Liver (tissue), 9 donors: ENCODE measurements around the gene ADAMTS2. TPM values are rescaled to one million over a fixed set of nuclear protein-coding genes. Genes with fewer than 3 reads are reported as not detected.
A peak's percentile ranks its signal among the peaks of the same experiment; 100 is the strongest.

Experiments used
- DNase-seq: peaks from one replicate; pipeline ENCODE4 v3.0.0-alpha.2; 2017; ENCODE audit warnings: low spot score
- H3K27ac ChIP-seq, 2 donors: one replicate each; pipeline ENCODE4 v1.7.0; 2013; ENCODE audit warnings: inconsistent platforms in 2 of 2, low read length in 2 of 2, control low read depth in 1 of 2, low read depth in 1 of 2, mild to moderate bottlenecking in 1 of 2
- H3K27me3 ChIP-seq, 4 donors: one replicate each; pipeline versions ENCODE4 v1.6.1 to v1.7.0; 2013; ENCODE audit warnings: low read length in 3 of 4, inconsistent platforms in 1 of 4, mild to moderate bottlenecking in 1 of 4, moderate library complexity in 1 of 4; ENCODE audit not compliant: control insufficient read depth in 4 of 4, insufficient read depth in 4 of 4
- H3K36me3 ChIP-seq, 4 donors: one replicate each; pipeline versions ENCODE4 v1.6.1 to v1.7.0; 2013; ENCODE audit warnings: low read length in 3 of 4, mild to moderate bottlenecking in 3 of 4, low read depth in 1 of 4, moderate library complexity in 1 of 4; ENCODE audit not compliant: control insufficient read depth in 4 of 4, insufficient read depth in 3 of 4
- H3K4me1 ChIP-seq, 4 donors: one replicate each; pipeline versions ENCODE4 v1.6.1 to v1.7.0; 2013; ENCODE audit warnings: low read length in 3 of 4, mild to moderate bottlenecking in 3 of 4, moderate library complexity in 1 of 4; ENCODE audit not compliant: control insufficient read depth in 4 of 4, insufficient read depth in 4 of 4
- H3K4me3 ChIP-seq, 3 donors: one replicate each; pipeline versions ENCODE4 v1.6.1 to v1.7.0; 2013; ENCODE audit warnings: low read length in 3 of 3, control low read depth in 1 of 3, low read depth in 1 of 3, mild to moderate bottlenecking in 1 of 3
- H3K9ac ChIP-seq, 2 donors: one replicate each; pipeline ENCODE4 v1.7.0; 2013; ENCODE audit warnings: low read length in 2 of 2, mild to moderate bottlenecking in 2 of 2, moderate library complexity in 2 of 2, control low read depth in 1 of 2, low read depth in 1 of 2
- H3K9me3 ChIP-seq, 4 donors: one replicate each; pipeline versions ENCODE4 v1.6.1 to v1.7.0; 2013; ENCODE audit warnings: low read length in 3 of 4; ENCODE audit not compliant: control insufficient read depth in 4 of 4
- EGR1 ChIP-seq, 2 donors: IDR thresholded peaks; 2 replicates each; pipeline ENCODE4 v1.6.1; 2016 to 2018; ENCODE audit warnings: antibody characterized with exemption in 2 of 2, low read depth in 2 of 2
- FOXA1 ChIP-seq: IDR thresholded peaks from 2 replicates; pipeline ENCODE4 v1.6.1; 2016; ENCODE audit warnings: antibody characterized with exemption
- FOXA2 ChIP-seq: IDR thresholded peaks from 2 replicates; pipeline ENCODE4 v1.6.1; 2016; ENCODE audit warnings: antibody characterized with exemption
- GABPA ChIP-seq, 2 donors: IDR thresholded peaks in 1 of 2; conservative IDR thresholded peaks in 1 of 2; 2 replicates each; pipeline ENCODE4 v1.6.1; 2016; ENCODE audit warnings: antibody characterized with exemption in 2 of 2, mild to moderate bottlenecking in 1 of 2, moderate library complexity in 1 of 2
- HNF4A ChIP-seq, 2 donors: conservative IDR thresholded peaks; 2 replicates each; pipeline ENCODE4 v1.6.1; 2016; ENCODE audit warnings: antibody characterized with exemption in 2 of 2, mild to moderate bottlenecking in 2 of 2
- HNF4G ChIP-seq: IDR thresholded peaks from 2 replicates; pipeline ENCODE4 v1.6.1; 2016; ENCODE audit warnings: antibody characterized with exemption
- JUND ChIP-seq, 2 donors: IDR thresholded peaks; 2 replicates each; pipeline ENCODE4 v1.6.1; 2016; ENCODE audit warnings: antibody characterized with exemption in 2 of 2
- MAX ChIP-seq: IDR thresholded peaks from 2 replicates; pipeline ENCODE4 v1.6.1; 2016; ENCODE audit warnings: antibody characterized with exemption
- NR2F2 ChIP-seq: IDR thresholded peaks from 2 replicates; pipeline ENCODE4 v1.6.1; 2016; ENCODE audit warnings: antibody characterized with exemption
- RAD21 ChIP-seq, 2 donors: IDR thresholded peaks; 2 replicates each; pipeline ENCODE4 v1.6.1; 2016; ENCODE audit warnings: antibody characterized with exemption in 2 of 2, mild to moderate bottlenecking in 2 of 2
- RXRA ChIP-seq, 2 donors: IDR thresholded peaks; 2 replicates each; pipeline ENCODE4 v1.6.1; 2017 to 2018; ENCODE audit warnings: antibody characterized with exemption in 2 of 2, mild to moderate bottlenecking in 1 of 2
- SP1 ChIP-seq: IDR thresholded peaks from 2 replicates; pipeline ENCODE4 v1.6.1; 2018; ENCODE audit warnings: antibody characterized with exemption, mild to moderate bottlenecking
- TAF1 ChIP-seq: conservative IDR thresholded peaks from 2 replicates; pipeline ENCODE4 v1.6.1; 2016; ENCODE audit warnings: antibody characterized with exemption, mild to moderate bottlenecking
- WGBS: extraction: QIAGEN DNeasy Blood & Tissue Kit; methylation state at CpG from one replicate; pipeline ENCODE4 v1.1.7; 2013; 5-methylcytosine and 5-hydroxymethylcytosine counted together
- polyA plus RNA-seq, 2 donors: library from polyadenylated mRNA; stranded (reverse) in 1 of 2; unstranded in 1 of 2; fragments of 200-250 nt in 1 of 2; fragments of >200 nt in 1 of 2; fragmentation: Nextera tagmentation in 1 of 2; extraction: Ambion mirVana in 1 of 2; gene quantifications; one replicate each; pipeline versions ENCODE4 v1.2.1 to v1.2.3, GENCODE V29; 2013 to 2015
- total RNA-seq, 2 donors: library from RNA; depleted of rRNA; stranded (reverse); fragments of >200 nt; gene quantifications; one replicate each; pipeline ENCODE4 v1.2.3, GENCODE V29; 2014
- TF ChIP-seq, protein P1 (sequence below): IDR thresholded peaks from 2 replicates; pipeline ENCODE4 v1.6.1; 2016; ENCODE audit warnings: antibody characterized with exemption
- TF ChIP-seq, protein P2 (sequence below): fragments of 150-350 bp; IDR thresholded peaks from 2 replicates; pipeline ENCODE4 v1.5.1; 2017; ENCODE audit warnings: improper control_type of control experiment, low read depth, low read length; ENCODE audit not compliant: missing input control
- TF ChIP-seq, protein P3 (sequence below): IDR thresholded peaks from 2 replicates; pipeline ENCODE4 v1.6.1; 2016; ENCODE audit warnings: antibody characterized with exemption
- donor health status: healthy.
- donor health status: healthy.
- donor health status: healthy.
- donor health status: healthy.
- donor health status: healthy.

ADAMTS2 gene
- total and polyA plus RNA-seq, 4 donors: 2.7 to 24.3 (median 12.0) TPM

GRCh38 chr5:179271428-179271734, 73.9 kb downstream of the ADAMTS2 start (continued):
- TF ChIP-seq HNF4A (conservative IDR thresholded peaks at IDR 0.05) (no peak), MAX (no peak)

DNA sequence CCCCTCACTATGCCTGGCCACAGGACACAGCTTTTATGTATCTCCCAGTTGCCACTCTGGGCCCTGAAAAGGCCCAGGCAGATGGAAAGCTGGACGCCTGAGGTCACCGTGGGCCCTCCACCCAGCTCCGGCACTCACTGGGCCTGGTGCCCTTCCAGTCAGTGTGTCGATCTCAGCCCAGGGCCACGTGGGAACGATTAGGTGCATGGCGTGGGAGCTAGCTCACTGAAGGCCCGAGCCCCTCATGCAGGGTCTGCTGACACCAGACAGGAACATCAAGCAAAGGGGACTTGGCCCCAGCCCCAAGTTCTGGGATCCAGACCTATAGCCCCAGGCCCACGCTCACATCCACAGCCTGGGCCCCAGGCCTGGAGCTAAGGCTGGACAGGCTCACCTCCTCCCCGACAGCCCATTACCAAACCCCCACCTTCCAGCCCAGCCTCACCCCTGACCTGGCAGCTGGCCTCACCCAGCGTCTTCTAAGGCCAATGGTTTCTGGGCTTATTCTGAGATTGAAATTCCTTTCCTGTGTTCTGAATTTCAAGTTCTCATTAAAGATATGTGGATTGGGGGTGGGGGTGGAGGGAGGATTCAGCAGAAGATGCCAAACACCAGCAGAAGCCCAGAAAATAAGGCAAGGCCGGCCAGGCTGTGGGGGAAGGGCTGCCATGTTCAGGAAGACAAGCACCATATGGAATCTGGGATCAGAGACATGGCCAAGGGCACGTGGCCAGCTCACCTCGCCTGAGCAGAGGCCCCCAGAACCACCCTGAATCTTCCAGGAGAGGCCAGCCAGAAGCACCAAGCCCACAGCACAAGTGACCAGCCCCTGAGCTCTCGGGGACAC, 74.5 kb downstream of the ADAMTS2 start:
- peak; percentile 84 for TF ChIP-seq NR2F2
- TF ChIP-seq FOXA2: no peak
- TF ChIP-seq RXRA (IDR thresholded peaks at IDR 0.05): peak; percentile 11 to 32
- no peak for DNase-seq
- Histone ChIP-seq H3K27me3 (no peaks in the 10 kb centered on the region), H3K4me3 (no peak overlapping the region), H3K9ac (no peak overlapping the region), H3K9me3 (no peaks in the 10 kb centered on the region), H3K4me1 (peaks cover 0 to 4% (median 1%) of the 10 kb centered on the region in 4 donors), H3K36me3 (no peaks in the 10 kb centered on the region), H3K27ac (peak overlapping the region; percentile 49 to 56)
- 81% methylated on average over 15 of the region's 15 CpGs for WGBS

- Histone ChIP-seq H3K9me3 (no peaks in the 10 kb centered on the region), H3K36me3 (no peaks in the 10 kb centered on the region), H3K4me1 (peaks cover 0 to 12% (median 9%) of the 10 kb centered on the region in 4 donors), H3K27ac (peak overlapping the region; percentile 49 to 56), H3K9ac (no peak overlapping the region), H3K4me3 (no peak overlapping the region), H3K27me3 (no peaks in the 10 kb centered on the region)
- no peak for DNase-seq
- 76% methylated on average over 13 of the region's 13 CpGs for WGBS
- TF ChIP-seq, protein P1, sequence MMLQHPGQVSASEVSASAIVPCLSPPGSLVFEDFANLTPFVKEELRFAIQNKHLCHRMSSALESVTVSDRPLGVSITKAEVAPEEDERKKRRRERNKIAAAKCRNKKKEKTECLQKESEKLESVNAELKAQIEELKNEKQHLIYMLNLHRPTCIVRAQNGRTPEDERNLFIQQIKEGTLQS: no peak
These were observed 75.3 kb downstream of the ADAMTS2 start for GRCh38 chr5:179269781-179270543.

GRCh38 chr5:179268966-179269693, 76.1 kb downstream of the ADAMTS2 start:
- Histone ChIP-seq H3K36me3 (no peaks in the 10 kb centered on the region), H3K4me3 (no peak overlapping the region), H3K4me1 (peaks cover 0 to 18% (median 15%) of the 10 kb centered on the region in 4 donors), H3K27ac (peak overlapping the region; percentile 49 to 56), H3K9ac (no peak overlapping the region), H3K9me3 (no peaks in the 10 kb centered on the region), H3K27me3 (no peaks in the 10 kb centered on the region)
- TF ChIP-seq GABPA (IDR thresholded peaks at IDR 0.05 in 1 of 2, conservative IDR thresholded peaks at IDR 0.05 in 1 of 2): no peak
- no peak for TF ChIP-seq FOXA2
- TF ChIP-seq, protein P1: no peak
- no peak for TF ChIP-seq JUND (IDR thresholded peaks at IDR 0.05)
- no peak for TF ChIP-seq HNF4A (conservative IDR thresholded peaks at IDR 0.05)
- TF ChIP-seq, protein P2, sequence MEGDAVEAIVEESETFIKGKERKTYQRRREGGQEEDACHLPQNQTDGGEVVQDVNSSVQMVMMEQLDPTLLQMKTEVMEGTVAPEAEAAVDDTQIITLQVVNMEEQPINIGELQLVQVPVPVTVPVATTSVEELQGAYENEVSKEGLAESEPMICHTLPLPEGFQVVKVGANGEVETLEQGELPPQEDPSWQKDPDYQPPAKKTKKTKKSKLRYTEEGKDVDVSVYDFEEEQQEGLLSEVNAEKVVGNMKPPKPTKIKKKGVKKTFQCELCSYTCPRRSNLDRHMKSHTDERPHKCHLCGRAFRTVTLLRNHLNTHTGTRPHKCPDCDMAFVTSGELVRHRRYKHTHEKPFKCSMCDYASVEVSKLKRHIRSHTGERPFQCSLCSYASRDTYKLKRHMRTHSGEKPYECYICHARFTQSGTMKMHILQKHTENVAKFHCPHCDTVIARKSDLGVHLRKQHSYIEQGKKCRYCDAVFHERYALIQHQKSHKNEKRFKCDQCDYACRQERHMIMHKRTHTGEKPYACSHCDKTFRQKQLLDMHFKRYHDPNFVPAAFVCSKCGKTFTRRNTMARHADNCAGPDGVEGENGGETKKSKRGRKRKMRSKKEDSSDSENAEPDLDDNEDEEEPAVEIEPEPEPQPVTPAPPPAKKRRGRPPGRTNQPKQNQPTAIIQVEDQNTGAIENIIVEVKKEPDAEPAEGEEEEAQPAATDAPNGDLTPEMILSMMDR: no peak
- TF ChIP-seq, protein P3, sequence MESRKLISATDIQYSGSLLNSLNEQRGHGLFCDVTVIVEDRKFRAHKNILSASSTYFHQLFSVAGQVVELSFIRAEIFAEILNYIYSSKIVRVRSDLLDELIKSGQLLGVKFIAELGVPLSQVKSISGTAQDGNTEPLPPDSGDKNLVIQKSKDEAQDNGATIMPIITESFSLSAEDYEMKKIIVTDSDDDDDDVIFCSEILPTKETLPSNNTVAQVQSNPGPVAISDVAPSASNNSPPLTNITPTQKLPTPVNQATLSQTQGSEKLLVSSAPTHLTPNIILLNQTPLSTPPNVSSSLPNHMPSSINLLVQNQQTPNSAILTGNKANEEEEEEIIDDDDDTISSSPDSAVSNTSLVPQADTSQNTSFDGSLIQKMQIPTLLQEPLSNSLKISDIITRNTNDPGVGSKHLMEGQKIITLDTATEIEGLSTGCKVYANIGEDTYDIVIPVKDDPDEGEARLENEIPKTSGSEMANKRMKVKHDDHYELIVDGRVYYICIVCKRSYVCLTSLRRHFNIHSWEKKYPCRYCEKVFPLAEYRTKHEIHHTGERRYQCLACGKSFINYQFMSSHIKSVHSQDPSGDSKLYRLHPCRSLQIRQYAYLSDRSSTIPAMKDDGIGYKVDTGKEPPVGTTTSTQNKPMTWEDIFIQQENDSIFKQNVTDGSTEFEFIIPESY: no peak
- TF ChIP-seq HNF4G: no peak
- no peak for TF ChIP-seq TAF1
- no peak for TF ChIP-seq RXRA (IDR thresholded peaks at IDR 0.05)
- TF ChIP-seq RAD21 (IDR thresholded peaks at IDR 0.05): no peak
- no peak for TF ChIP-seq SP1
- TF ChIP-seq FOXA1: no peak
- no peak for TF ChIP-seq EGR1 (IDR thresholded peaks at IDR 0.05; ENCODE audit: low read depth in 2 of 2)
- TF ChIP-seq MAX: no peak
- DNase-seq: no peak
- WGBS: 85% methylated on average over 12 of the region's 12 CpGs
